Sigmoid colon (tissue), 4 donors: ENCODE results near the gene TMEM156.

Experiments used
- CTCF ChIP-seq, 4 experiments: fragments of 450-650 bp in 3 of 4; fragments of 200-600 bp in 1 of 4; IDR thresholded peaks; one replicate each; pipeline ENCODE4 v1.5.1; 2016 to 2019; ENCODE audit warnings: antibody characterized with exemption in 4 of 4, mild to moderate bottlenecking in 3 of 4, moderate library complexity in 2 of 4
- POLR2AphosphoS5 ChIP-seq, 4 donors: sonication (generic); formaldehyde crosslinking; IDR thresholded peaks; one replicate each; pipeline ENCODE4 v1.6.1; 2017; ENCODE audit warnings: antibody characterized with exemption in 4 of 4

- TF ChIP-seq CTCF (IDR thresholded peaks at IDR 0.05) (no peak), POLR2AphosphoS5 (IDR thresholded peaks at IDR 0.05) (no peak)
These were observed 38.5 kb downstream of the TMEM156 start for GRCh38 chr4:38993683-38994082.
